Measurements from ENCODE around the gene GFER. TPM values are rescaled to one million over a fixed set of nuclear protein-coding genes. Genes with fewer than 3 reads are reported as not detected.

Gene GFER
- total RNA-seq, 2 experiments from 2014 or later = 33.5 to 33.9 TPM

DNA sequence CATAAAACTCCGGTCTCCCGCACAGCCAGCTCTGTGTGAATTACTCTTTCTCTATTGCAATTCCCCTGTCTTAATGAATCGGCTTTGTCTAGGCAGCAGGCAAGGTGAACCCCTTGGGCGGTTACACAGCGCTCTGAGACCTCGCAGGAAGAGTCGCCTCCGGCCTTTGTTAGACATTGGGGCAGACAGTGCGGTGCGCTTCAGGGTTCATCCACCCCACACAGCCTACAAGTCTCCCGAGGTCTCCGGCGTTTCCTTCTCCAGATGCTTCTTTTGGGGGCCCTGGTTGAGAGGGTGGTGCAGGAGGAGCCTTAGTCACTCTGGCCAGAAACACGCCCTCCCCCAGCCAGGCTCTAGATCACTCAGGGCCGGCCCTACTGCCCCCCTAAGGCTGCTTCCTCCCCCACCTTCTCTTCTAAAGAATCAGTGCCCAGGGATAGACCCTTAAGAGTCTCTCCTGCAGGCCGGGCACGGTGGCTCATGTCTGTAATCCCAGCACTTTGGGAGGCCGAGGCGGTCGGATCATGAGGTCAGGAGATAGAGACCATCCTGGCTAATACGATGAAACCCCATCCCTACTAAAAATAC, 39.3 kb upstream of the GFER start:
- no peak for DNase-seq
- POLR2A ChIA-PET = interaction anchor here (1.1 to 9.2 kb wide), 3 partner anchors 10 to 208 kb away, joined by 3 to 113 read pairs (median 4); partner anchors contain the start of genes NDUFB10, RNF151 and RPS2
- peaks cover 23% of the 10 kb centered on the region for H3K4me1 Mint-ChIP-seq (ENCODE audit: low read depth)
- H3K36me3 Mint-ChIP-seq (ENCODE audit: low read depth) = no peaks in the 10 kb centered on the region
- TF ChIP-seq, protein P1, sequence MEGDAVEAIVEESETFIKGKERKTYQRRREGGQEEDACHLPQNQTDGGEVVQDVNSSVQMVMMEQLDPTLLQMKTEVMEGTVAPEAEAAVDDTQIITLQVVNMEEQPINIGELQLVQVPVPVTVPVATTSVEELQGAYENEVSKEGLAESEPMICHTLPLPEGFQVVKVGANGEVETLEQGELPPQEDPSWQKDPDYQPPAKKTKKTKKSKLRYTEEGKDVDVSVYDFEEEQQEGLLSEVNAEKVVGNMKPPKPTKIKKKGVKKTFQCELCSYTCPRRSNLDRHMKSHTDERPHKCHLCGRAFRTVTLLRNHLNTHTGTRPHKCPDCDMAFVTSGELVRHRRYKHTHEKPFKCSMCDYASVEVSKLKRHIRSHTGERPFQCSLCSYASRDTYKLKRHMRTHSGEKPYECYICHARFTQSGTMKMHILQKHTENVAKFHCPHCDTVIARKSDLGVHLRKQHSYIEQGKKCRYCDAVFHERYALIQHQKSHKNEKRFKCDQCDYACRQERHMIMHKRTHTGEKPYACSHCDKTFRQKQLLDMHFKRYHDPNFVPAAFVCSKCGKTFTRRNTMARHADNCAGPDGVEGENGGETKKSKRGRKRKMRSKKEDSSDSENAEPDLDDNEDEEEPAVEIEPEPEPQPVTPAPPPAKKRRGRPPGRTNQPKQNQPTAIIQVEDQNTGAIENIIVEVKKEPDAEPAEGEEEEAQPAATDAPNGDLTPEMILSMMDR (IDR thresholded peaks at IDR 0.05) = no peak
- CTCF ChIA-PET = interaction anchor here (1.5 kb wide), 1 partner anchor 16 kb away, joined by 8 read pairs; no protein-coding TSS in a partner anchor
- ATAC-seq = no peak
- no peaks in the 10 kb centered on the region for H3K9me3 Mint-ChIP-seq
- no peak overlapping the region for H3K27ac Mint-ChIP-seq
- H3K27me3 Mint-ChIP-seq = no peaks in the 10 kb centered on the region
- intact Hi-C loops (cut with micrococcal nuclease) = no loop called here
- peak overlapping the region; percentile 82 for H3K4me3 Mint-ChIP-seq

DNA sequence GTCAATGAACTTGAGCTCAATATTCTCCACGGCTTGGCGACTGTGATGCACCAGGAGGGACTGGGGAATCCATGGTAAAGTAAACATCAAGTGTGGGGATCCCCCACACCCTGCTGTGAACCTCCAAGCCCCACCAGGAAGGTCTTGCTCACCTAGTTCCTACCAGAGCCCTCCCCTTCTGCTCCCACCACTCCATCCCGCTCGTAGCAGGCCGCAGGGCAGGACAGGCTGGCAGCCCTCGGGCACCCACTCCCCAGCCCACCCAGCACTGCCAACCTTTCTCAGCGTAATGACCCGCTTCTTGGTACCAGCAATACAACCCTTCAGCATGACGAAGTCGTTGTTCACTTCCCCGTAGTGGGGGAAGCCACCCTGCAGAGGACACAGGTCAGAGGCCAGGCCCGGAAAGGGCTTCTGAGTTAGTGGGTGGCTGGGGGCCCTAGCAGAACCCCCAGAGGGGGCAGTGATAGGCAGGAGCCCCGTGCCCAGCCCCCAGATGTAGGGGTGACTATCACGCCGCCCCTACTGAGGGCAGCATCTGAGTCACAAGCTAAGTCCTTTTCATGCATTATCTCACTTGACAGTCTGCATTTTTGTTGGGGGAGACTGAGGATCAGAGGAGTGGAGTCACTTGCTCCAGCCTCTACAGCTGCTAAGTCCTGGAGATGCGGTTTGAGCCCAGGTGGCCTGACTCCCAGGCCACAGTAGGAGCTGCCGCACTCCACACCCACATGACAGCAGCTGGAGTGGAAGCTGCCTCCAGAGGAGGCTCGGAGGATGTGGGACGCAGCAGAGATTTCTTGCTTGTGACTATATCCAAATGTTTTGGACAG, 38.2 kb upstream of the GFER start:
- ATAC-seq = no peak
- Mint-ChIP-seq H3K4me3 (no peak overlapping the region), H3K9me3 (no peaks in the 10 kb centered on the region), H3K36me3 (ENCODE audit: low read depth) (no peaks in the 10 kb centered on the region), H3K4me1 (ENCODE audit: low read depth) (peaks cover 23% of the 10 kb centered on the region), H3K27ac (no peak overlapping the region), H3K27me3 (no peaks in the 10 kb centered on the region)
- POLR2A ChIA-PET = interaction anchor here (0.9 to 9.2 kb wide), 4 partner anchors 11 to 207 kb away, joined by 3 to 113 read pairs (median 4); partner anchors contain the start of genes NDUFB10, RNF151 and RPS2
- intact Hi-C loops (cut with micrococcal nuclease) = no loop called here
- CTCF ChIA-PET = interaction anchor here (1.2 kb wide), 1 partner anchor 19 kb away, joined by 3 read pairs; the partner anchor contains the start of gene RPS2
- TF ChIP-seq, protein P1 (IDR thresholded peaks at IDR 0.05) = no peak
- DNase-seq = no peak

DNA sequence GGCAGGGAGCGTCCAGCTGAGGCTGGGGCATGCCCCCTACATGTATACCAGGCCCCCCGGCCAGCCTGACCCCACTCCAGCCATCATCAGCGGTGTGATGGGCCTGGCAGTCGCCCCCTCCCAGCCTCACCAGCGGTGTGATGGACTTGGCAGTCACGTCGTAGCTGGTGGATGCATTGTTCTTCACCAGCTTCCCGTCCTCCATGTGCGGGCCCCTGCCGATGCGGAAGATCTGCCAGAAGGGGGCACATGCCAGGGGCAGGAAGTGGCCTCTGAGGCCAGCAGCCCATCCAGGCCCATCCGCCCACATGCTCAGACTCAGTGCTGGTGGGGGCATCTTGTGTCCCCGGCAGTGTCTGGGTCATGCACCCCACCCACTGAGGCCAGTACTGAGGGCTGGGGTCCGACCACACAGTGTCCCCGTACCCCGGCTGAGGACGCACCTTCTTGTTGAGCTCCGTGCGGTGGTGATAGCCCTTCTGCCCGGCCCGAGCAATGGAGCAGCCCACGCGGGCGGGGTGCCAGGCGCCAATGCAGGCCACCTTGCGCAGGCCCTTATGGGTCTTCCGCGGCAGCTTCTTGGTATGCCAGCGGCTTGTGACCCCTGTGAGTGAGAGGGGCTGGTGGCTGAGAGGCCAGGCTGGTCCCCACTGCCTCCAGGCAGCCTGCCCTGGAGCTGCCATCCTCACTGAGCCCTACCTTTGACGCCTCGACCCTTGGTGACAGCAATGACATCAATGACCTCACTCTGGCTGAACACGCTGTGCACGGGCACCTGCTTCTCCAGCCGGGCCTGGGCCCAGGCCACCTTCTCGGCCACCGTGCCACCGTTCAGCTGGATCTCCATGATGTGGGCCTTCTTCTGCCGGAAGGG, 37.3 kb upstream of the GFER start:
- Mint-ChIP-seq H3K27ac (no peak overlapping the region), H3K36me3 (ENCODE audit: low read depth) (no peaks in the 10 kb centered on the region), H3K9me3 (no peaks in the 10 kb centered on the region), H3K4me1 (ENCODE audit: low read depth) (peaks cover 21% of the 10 kb centered on the region), H3K4me3 (no peak overlapping the region), H3K27me3 (no peaks in the 10 kb centered on the region)
- ChIA-PET CTCF (interaction anchor here (1.2 to 1.6 kb wide), 2 partner anchors 18 to 57 kb away, joined by 3 read pairs; partner anchors contain the start of gene RPS2), POLR2A (interaction anchor here (0.9 to 9.2 kb wide), 2 partner anchors 16 to 44 kb away, joined by 3 to 113 read pairs; partner anchors contain the start of genes NDUFB10, RNF151 and RPS2)
- intact Hi-C loops (cut with micrococcal nuclease) = no loop called here
- ATAC-seq (no peak), DNase-seq (no peak)
- TF ChIP-seq, protein P1 (IDR thresholded peaks at IDR 0.05) = no peak

DNA sequence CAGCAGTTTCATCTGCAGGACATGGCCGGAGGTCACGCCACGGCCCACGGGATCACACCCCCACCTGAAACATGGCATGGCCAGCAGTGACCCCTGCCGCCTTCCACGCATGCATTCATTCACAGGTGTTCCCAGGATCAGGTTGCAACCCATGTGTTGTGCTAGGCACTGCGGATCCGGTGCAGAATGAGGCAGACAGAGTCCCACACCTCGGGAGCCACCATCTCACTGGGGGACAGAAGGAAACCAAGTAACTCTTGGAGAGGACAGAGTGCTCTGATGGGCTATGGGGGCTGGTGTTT, 36.7 kb upstream of the GFER start:
- no peak for ATAC-seq
- ChIA-PET CTCF (interaction anchor here (1.2 to 1.6 kb wide), 2 partner anchors 17 to 57 kb away, joined by 3 read pairs; partner anchors contain the start of gene RPS2), POLR2A (interaction anchor here (9.2 kb wide), 1 partner anchor 16 kb away, joined by 113 read pairs; the partner anchor contains the start of genes NDUFB10, RNF151 and RPS2)
- no peak for DNase-seq
- Mint-ChIP-seq H3K27me3 (no peaks in the 10 kb centered on the region), H3K36me3 (ENCODE audit: low read depth) (no peaks in the 10 kb centered on the region), H3K4me1 (ENCODE audit: low read depth) (peaks cover 15% of the 10 kb centered on the region), H3K9me3 (no peaks in the 10 kb centered on the region), H3K4me3 (no peak overlapping the region), H3K27ac (no peak overlapping the region)
- intact Hi-C loops (cut with micrococcal nuclease) = no loop called here
- TF ChIP-seq, protein P1 (IDR thresholded peaks at IDR 0.05) = no peak
